ENCODE results near the gene PDGFA.

PDGFA gene

DNA sequence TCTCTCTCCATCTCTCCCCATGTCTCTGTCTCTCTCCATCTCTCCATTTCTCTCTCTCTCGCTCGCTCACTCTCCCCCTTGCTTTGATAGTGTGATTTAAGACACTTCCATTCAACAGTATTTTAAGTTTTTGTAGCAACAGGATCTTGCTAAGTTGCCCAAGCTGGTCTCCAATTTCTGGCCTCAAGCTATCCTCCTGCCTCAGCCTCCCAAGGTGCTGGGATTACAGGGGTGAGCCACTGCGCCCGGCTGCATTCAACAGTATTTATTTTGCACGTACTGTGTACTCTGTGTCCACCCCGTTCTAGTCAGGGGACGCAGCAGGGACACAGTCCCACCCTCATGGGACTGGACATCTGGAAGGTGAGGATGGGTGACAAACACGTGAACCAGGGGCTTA lies 14.4 kb upstream of the PDGFA start:
- DNase-seq = no peak

DNA sequence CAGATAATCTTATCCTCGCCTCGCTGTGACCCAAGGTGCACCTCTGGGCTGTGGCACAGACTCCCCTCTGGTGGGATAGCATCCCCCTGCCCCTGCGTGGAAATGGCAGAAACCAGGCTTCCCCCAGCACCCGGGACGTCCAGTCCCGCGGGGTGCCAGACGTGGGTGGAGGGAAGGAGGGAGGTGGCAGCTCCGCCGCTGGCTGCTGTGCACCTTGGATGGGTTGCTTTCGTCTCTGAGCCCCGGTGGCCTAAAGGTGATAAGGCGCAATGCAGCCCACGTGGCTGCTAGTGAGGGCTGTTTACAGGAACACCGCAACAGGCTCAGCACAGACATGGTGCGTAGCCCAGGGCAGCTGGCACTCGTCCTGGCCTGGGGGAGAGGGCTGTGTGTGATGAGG lies 13.6 kb upstream of the PDGFA start:
- no peak for DNase-seq

DNA sequence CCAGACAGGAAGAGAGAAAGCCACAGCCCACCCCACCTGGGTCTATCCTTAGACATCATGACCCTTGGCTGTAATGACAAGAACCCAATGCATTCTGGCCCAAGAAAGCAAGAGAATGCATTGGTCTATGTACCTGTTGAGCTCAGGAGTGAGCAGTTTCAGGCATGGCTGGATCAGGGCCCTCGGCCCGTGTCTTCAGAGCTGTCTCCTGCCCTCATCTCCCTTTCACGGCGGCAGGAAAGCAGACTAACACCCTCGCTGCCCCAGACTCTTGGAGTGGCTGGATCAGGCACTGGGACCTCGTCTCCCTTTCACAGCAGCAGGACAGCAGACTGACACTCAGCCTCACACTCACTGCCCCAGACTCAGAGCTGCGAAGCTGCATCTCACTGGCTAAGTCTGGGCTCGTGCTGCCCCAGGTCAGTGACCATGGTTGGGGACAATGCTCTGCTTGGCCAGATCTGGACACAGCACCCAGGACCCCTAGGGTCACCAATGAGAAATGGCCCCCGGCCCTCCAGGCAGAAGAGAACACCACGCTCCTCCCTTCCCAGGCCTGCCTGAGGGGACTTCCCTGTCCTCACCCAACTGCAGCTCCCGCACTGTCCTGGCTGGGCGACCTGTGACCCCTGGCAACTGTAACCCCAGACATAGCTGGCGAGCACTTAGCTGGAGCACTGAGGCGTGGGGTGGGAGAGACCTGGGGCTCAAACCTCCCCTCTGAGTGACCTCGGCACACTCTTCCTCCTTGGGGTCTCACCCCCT lies 12.9 kb upstream of the PDGFA start:
- no peak for DNase-seq

GRCh38 chr7:531777-532176 lies 12.1 kb upstream of the PDGFA start:
- no peak for DNase-seq

DNA sequence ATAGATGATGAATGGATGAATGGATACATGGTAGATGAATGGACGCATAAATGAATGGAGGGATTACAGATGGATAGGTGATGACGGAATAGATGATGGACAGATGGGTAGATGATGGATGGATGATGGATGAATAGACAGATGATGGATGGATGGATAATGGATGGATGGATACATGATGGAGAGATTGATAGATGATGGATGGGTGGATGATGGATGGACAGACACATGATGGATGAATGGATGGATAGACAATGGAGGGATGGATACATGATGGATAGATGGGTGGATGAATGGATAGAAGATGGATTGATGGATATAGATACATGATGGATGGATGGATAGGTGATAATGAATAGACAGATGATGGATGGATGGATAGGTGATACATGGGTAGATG lies 8.8 kb upstream of the PDGFA start:
- DNase-seq = no peak

DNA sequence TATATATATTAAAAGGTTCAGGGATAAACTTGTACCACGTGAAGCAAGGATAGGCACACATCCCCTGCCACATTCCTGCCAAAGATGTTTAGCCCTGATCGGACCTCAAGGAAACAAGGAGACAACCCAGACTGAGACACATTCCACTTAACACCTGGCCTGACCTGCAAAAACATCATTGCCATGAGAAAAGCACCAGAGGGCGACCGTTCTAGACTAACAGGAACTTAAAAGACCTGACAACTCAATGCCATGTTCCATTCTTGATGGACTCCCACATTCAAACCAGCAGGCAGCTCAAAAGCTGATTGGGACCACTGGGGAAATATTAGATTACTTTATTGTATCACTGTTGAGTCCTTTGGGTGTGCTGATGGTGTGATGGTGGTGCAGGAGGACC lies 8.1 kb upstream of the PDGFA start:
- DNase-seq = no peak

- no peak for DNase-seq
Measured at GRCh38 chr7:526460-527034, 6.9 kb upstream of the PDGFA start.

GRCh38 chr7:525740-526139 lies 6.1 kb upstream of the PDGFA start:
- no peak for DNase-seq

DNA sequence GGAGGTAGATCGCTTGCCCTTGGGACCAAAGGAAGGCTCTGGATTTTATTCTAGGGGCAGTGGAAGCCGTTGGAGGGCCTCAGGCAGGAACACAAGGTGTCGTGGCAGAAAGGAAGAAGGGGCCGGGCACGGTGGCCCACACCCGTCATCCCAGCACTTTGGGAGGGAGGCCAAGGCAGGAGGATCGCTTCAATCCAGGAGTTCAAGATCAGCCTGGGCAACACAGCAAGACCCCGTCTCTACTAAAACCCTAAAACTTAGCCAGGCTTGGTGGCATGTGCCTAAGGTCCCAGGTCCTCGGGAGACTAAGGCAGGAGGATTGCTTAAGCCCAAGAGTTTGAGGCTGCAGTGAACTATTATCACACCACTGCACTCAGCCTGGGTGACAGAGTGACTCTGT lies 5.2 kb upstream of the PDGFA start:
- DNase-seq = no peak

DNA sequence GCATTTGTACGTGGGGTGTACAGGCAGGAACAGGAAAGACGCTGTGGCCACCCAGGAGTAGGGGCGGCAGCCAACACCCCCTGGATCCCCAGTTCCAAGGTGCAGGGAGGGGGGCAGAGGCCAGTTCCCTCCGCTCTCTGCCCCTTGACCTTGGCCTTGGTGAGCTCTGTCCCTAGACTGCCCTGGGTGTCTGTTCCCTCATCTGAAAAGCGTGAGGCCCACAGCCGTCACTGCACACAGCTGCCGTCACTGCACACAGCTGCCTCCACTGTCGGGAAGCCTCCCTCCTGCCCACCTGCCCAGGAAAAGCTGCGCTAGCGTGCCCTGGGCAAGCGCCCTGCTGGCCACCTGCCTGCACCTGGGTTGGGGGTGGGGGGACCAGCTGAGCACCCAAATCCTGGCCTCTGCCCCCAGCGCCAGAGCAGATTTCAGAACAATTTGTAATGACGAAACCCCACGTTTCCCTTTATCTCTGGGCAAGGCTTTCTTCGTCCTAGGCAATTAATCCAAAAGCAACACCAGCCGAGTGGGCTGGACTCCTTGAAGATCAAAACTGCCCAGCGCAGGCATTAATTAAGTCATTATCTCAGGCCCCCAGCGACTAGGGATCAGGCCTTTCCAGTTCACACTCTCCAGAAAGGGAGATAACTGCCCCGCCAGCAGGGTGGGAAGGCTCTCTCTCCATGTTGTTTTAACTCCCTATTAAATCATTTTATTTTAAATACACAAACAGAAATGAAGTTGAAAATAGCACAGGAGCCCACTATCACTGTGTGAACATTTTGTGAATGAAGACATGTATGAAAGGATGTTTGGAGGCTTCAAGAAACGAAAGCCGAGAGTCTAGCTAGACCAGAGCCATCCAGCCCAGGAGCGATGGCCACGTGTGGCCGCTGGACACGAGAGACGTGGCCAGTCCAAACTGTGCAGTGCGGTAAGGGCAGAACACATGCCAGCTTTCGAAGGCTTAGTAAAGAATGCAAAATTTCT lies 4.0 kb upstream of the PDGFA start:
- no peak for DNase-seq

- no peak for DNase-seq
Measured at GRCh38 chr7:522951-523314, 3.3 kb upstream of the PDGFA start.

DNA sequence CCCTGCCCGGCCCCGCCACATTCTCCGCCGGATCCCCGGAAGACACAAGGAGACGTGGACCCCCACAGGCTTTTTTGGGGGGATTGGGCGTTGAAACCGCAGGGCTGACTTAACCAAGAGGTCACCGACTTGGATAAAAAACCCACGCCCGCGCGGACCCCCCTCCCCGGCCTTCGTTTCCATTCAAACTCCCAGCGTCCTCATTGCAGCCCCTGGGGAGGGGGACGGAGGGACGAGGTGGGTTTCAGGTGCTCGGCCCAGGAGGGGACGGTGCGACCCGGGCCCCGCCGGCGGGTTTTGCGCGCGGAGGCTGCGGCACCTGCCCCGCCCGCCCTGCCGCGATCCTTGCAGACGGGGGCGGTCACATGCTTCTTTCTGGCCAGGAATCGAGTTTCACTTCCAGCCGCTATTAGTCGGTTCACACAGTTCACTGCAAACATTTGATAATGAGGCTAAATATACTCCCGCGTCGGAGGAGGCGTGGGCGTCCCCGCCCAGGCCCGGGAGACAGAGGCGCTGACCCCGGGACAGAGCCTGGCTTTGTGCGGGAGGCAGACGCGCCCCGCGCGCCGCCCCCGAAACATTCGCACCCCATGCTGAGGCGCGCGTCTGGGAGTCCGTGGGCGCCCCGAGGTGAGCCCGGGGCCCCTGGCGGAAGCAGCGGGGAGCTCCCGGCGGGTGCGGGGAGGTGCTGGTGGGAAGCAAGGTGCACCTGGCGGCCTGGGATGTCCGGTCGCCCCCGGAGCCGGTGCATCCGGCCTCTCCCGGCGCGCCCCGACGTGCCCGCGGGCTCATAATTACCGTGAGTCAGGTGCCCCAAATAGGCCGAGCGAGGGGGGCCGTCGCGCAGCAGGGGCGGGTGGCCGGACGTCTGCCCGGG lies 2.7 kb upstream of the PDGFA start:
- peak; percentile 33 to 45 for DNase-seq

GRCh38 chr7:521221-522070 lies 1.8 kb upstream of the PDGFA start:
- DNase-seq = peak; percentile 39 to 45

DNA sequence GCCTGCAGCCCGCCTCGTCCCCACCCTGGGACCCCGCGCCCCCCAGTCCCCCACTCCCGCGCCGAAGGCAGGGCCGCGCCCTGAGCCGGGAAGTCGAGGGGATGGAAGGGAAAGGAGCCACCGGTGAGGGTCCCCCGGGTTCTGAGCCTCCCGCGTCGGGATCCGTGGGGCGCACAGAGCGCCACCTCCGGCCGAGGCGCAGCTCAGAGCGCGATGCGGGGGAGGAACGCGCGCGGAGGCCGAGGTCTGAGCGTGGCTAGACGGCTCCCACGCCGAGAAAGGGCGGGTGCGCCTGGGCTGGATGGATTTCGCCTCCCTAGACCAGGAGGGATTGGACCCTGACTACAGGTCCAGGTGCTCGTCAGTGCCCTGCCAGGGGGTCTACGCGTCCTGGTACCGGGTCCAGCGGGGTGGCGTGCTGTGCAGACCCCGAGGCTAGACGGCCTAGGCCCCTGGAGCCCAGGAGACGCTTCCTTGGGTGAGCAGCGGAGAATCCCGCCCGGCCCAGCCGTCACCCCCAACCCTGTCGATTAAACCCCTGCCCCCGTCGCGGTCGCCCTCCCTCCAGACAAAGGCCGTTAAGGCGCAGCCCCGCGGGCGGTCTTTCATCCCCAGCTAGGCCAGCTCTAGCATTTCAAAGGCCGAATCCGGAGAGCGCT lies 986 bp upstream of the PDGFA start:
- DNase-seq = peak; percentile 39 to 40

GRCh38 chr7:518630-519483 lies 789 bp downstream of the PDGFA start:
- peak; percentile 65 to 72 for DNase-seq

DNA sequence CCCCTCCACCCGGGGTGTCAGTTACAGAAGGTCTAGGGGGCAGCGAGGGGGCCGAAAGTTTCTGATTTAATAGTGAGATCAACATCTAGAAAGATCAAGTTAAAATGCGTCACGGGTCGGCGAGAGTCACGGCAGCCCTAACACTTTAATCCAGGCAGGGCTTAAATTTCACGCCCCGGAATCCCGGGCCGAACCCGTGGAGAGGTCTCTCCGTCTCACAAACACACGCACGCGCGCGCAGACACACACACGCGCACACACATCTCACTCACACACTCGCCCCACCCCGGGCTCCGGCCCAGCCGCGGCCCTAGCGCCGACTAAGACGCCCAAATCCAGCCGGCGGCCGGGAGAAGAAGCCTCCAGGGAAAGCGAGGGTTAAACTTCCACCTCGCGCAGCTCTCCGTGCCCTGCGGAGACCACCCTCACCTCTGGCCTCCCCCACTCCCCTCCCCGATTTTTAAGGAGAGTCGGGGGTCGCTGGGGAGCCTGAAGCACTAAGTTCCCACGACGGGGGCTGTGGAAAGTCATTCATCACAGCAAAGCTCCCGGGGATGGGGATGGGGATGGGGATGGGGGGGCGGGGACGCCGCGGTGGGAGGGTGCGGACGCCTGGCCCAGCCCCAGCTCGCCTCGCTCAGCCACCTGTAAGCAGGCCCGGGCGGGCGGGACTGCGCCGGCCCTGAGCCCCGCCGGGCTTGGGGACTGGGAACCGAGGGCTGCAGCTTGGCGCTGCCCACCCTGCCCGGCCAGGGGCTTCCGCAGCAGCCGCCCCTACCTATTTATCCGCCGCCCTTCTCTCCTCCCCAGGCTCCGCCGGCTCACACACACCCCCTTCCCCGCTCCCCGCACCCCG lies 1.6 kb downstream of the PDGFA start:
- DNase-seq = peak; percentile 29 to 45

DNA sequence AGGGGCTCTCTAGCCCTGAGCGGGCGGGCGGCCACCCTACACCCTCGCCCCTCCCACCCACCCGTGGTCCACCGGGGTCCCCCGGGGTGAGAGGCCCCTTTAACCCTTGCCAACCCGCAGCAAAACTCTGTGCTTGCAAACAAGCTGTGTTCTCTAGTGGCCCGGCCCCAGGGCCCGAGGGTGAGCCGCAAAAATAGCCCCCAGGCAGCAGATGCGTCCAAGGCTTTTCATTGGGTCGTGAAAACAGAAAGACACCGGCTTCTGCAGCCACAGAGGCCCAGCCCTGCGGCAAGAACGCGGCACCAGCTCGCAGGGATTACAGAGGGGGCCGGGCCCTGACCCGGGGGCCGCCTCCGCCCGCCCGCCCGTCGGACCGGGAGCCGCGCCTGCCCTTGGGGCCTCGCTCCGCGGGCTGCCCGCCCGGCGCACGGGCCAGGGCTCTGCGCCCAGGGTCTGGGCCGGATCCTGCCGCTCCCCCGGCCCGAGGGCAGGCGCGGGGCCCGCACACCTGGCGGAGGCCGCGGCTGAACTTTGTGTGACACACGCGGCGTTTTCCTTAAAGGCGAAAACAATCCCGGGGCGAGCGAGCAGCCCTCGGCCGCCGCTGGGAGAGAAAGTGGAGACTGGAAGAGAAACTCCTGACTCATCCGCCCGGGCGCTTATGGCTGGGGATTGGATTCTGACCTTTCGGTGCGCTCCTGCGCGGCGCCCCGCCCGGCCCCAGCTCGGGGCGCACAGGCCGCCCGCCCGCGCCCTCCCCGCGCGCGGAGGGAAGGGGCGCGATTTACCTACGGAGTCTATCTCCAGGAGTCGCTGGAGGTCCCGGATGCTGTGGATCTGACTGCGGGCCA lies 2.8 kb downstream of the PDGFA start:
- peak; percentile 58 for DNase-seq

- no peak for DNase-seq
Measured at GRCh38 chr7:516216-516605, 3.4 kb downstream of the PDGFA start.

Data from activated T-cell treated with anti-CD3 and anti-CD28 coated beads, Interleukin-2, amount 50 U/mL, for 48 hours (primary cell).